ENCODE data around the gene GALR3.

DNA sequence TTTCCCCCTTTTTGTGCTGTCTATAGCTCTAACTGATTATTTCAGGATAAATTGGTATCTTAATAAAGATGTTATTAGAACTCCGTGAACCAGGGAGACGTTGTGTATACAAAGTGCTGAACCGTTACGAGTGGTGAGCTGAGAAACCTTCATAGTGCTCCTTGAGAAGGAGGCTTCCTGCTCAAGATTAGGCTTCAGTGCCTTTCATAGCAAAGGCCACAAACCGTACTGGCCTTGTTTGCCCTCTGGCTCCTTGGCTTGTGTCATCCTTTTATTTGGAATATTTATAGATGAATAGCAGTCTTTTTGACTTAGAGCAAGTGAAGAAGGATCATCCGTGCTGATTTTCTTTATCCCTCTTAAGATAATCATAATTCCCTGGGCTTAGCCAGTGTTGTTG lies 42.3 kb downstream of the GALR3 start:
- TF ChIP-seq POLR2AphosphoS5 (IDR thresholded peaks at IDR 0.05; ENCODE audit: low read depth, low read length), result no peak
- TF ChIP-seq, protein P1, sequence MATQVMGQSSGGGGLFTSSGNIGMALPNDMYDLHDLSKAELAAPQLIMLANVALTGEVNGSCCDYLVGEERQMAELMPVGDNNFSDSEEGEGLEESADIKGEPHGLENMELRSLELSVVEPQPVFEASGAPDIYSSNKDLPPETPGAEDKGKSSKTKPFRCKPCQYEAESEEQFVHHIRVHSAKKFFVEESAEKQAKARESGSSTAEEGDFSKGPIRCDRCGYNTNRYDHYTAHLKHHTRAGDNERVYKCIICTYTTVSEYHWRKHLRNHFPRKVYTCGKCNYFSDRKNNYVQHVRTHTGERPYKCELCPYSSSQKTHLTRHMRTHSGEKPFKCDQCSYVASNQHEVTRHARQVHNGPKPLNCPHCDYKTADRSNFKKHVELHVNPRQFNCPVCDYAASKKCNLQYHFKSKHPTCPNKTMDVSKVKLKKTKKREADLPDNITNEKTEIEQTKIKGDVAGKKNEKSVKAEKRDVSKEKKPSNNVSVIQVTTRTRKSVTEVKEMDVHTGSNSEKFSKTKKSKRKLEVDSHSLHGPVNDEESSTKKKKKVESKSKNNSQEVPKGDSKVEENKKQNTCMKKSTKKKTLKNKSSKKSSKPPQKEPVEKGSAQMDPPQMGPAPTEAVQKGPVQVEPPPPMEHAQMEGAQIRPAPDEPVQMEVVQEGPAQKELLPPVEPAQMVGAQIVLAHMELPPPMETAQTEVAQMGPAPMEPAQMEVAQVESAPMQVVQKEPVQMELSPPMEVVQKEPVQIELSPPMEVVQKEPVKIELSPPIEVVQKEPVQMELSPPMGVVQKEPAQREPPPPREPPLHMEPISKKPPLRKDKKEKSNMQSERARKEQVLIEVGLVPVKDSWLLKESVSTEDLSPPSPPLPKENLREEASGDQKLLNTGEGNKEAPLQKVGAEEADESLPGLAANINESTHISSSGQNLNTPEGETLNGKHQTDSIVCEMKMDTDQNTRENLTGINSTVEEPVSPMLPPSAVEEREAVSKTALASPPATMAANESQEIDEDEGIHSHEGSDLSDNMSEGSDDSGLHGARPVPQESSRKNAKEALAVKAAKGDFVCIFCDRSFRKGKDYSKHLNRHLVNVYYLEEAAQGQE (IDR thresholded peaks at IDR 0.05; ENCODE audit: insufficient read depth in 1 of 2, low read depth in 2 of 2, low read length in 2 of 2), result no peak
- no peak for TF ChIP-seq TAF1 (IDR thresholded peaks at IDR 0.05; ENCODE audit: borderline replicate concordance, insufficient read depth, low read length)
- no peak for TF ChIP-seq SIN3A (IDR thresholded peaks at IDR 0.05; ENCODE audit: borderline replicate concordance, insufficient read depth, low read length)
- TF ChIP-seq FOXP2 (optimal IDR thresholded peaks at IDR 0.05; ENCODE audit: borderline replicate concordance, extremely low read depth, extremely low read length, insufficient read depth), result no peak
